ENCODE results near the gene PPP3R2. TPM values are rescaled to one million over a fixed set of nuclear protein-coding genes. Genes with fewer than 3 reads are reported as not detected.

The PPP3R2 gene
- not detected for total RNA-seq

GRCh38 chr9:101594796-101595195 is at the start of gene PPP3R2:
Gene PPP3R2 (minus strand): TSS chr9:101594969. CDS start chr9:101594921, 48 bp downstream.
- DNase-seq (no peak), ATAC-seq (no peak)
- Mint-ChIP-seq H3K4me1 (ENCODE audit: low read depth) (no peaks in the 10 kb centered on the region), H3K27me3 (ENCODE audit: low read depth) (no peaks in the 10 kb centered on the region), H3K36me3 (ENCODE audit: insufficient read depth) (no peaks in the 10 kb centered on the region), H3K4me3 (no peak within 1 kb of the TSS), H3K9me3 (no peaks in the 10 kb centered on the region)

DNA sequence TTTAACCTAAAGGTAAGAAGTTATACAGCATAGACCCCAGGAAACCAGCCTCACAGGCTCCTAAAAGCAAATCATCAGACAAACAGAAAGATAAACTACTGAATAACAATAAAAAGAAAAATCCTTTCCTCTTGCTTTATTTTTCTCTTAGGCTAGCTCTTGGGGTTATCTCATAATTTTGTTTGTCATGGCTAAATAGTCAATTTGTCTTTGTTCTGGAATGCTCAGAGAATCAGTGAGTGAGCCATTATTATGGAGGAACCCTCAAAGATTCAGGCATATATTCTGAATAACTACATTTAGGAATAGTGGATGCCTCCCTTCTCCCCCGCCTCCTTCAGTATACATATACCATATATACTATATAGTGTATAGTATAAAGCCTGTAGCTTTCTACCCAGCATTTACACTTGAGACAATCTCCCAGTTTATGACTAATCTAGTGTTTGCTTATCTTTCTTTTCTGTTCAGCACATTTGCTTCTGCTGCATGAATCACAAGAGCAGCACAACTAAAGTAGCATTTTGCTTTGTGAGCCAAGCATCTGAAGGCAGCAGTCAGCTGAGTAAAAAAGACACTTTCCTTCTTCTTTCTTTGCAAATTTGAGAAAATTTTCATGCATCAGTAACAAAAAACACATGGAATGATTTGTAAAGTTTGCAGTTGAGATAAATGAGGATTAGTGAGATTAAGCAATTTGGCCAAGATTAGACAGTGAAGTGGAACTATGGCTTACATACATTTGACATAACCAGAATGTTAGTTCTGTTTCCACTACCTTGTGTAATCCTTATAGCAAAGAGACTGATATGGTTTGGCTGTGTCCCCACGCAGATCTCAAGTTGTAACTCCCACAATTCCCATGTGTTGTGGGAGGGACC is 45.3 kb upstream of the PPP3R2 start:
- Mint-ChIP-seq H3K9me3 (no peaks in the 10 kb centered on the region), H3K27me3 (ENCODE audit: low read depth) (no peaks in the 10 kb centered on the region), H3K4me1 (ENCODE audit: low read depth) (no peaks in the 10 kb centered on the region), H3K4me3 (no peak overlapping the region), H3K36me3 (ENCODE audit: insufficient read depth) (no peaks in the 10 kb centered on the region)
- DNase-seq (no peak), ATAC-seq (no peak)

GRCh38 chr9:101639311-101639710 is 44.5 kb upstream of the PPP3R2 start:
- DNase-seq (no peak), ATAC-seq (no peak)
- no peaks in the 10 kb centered on the region for H3K9me3 Mint-ChIP-seq
- H3K4me1 Mint-ChIP-seq (ENCODE audit: low read depth) = no peaks in the 10 kb centered on the region
- no peaks in the 10 kb centered on the region for H3K27me3 Mint-ChIP-seq (ENCODE audit: low read depth)
- no peaks in the 10 kb centered on the region for H3K36me3 Mint-ChIP-seq (ENCODE audit: insufficient read depth)
- H3K4me3 Mint-ChIP-seq = no peak overlapping the region

- H3K9me3 Mint-ChIP-seq = no peaks in the 10 kb centered on the region
- ATAC-seq = no peak
- no peak for DNase-seq
Measured at GRCh38 chr9:101636247-101636646, 41.5 kb upstream of the PPP3R2 start.

DNA sequence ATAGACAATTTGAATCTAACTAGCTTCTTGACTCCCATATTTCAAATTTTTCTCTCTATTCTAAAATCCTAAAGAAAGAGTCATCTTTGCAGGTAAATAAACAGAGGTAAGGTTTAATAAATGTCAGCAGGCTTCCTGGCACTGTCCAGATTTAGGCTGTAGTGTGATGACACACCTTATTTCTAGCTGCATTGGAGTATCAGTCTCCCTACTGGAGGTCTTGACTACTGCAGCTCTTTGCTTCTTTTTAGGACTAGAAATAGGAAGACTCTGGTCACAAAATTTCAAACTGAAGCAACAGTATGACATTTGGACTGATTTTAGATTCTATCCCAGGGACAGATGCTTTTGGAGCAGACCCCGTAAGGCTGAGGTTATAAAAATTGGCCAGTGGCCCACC is 40.7 kb upstream of the PPP3R2 start:
- H3K4me1 Mint-ChIP-seq (ENCODE audit: low read depth) = no peaks in the 10 kb centered on the region
- H3K36me3 Mint-ChIP-seq (ENCODE audit: insufficient read depth) = no peaks in the 10 kb centered on the region
- H3K4me3 Mint-ChIP-seq = no peak overlapping the region
- no peaks in the 10 kb centered on the region for H3K27me3 Mint-ChIP-seq (ENCODE audit: low read depth)
- ATAC-seq = no peak
- no peaks in the 10 kb centered on the region for H3K9me3 Mint-ChIP-seq
- no peak for DNase-seq

More at GRCh38 chr9:101636247-101636646, 41.5 kb upstream of the PPP3R2 start:
- Mint-ChIP-seq H3K4me3 (no peak overlapping the region), H3K4me1 (ENCODE audit: low read depth) (no peaks in the 10 kb centered on the region), H3K27me3 (ENCODE audit: low read depth) (no peaks in the 10 kb centered on the region), H3K36me3 (ENCODE audit: insufficient read depth) (no peaks in the 10 kb centered on the region)

GRCh38 chr9:101634741-101635409 is 40.1 kb upstream of the PPP3R2 start:
- Mint-ChIP-seq H3K36me3 (ENCODE audit: insufficient read depth) (no peaks in the 10 kb centered on the region), H3K4me3 (no peak overlapping the region), H3K4me1 (ENCODE audit: low read depth) (no peaks in the 10 kb centered on the region), H3K9me3 (no peaks in the 10 kb centered on the region), H3K27me3 (ENCODE audit: low read depth) (no peaks in the 10 kb centered on the region)
- DNase-seq (no peak), ATAC-seq (no peak)

GRCh38 chr9:101632611-101633010 is 37.8 kb upstream of the PPP3R2 start:
- Mint-ChIP-seq H3K9me3 (no peaks in the 10 kb centered on the region), H3K4me3 (no peak overlapping the region), H3K27me3 (ENCODE audit: low read depth) (no peaks in the 10 kb centered on the region), H3K36me3 (ENCODE audit: insufficient read depth) (no peaks in the 10 kb centered on the region), H3K4me1 (ENCODE audit: low read depth) (no peaks in the 10 kb centered on the region)
- DNase-seq = no peak
- ATAC-seq = no peak

GRCh38 chr9:101631892-101632291 is 37.1 kb upstream of the PPP3R2 start:
- Mint-ChIP-seq H3K27me3 (ENCODE audit: low read depth) (no peaks in the 10 kb centered on the region), H3K4me3 (no peak overlapping the region), H3K36me3 (ENCODE audit: insufficient read depth) (no peaks in the 10 kb centered on the region), H3K4me1 (ENCODE audit: low read depth) (no peaks in the 10 kb centered on the region), H3K9me3 (no peaks in the 10 kb centered on the region)
- ATAC-seq = no peak
- no peak for DNase-seq

- ATAC-seq = no peak
- no peaks in the 10 kb centered on the region for H3K27me3 Mint-ChIP-seq (ENCODE audit: low read depth)
- H3K9me3 Mint-ChIP-seq = no peaks in the 10 kb centered on the region
- no peaks in the 10 kb centered on the region for H3K36me3 Mint-ChIP-seq (ENCODE audit: insufficient read depth)
- no peak overlapping the region for H3K4me3 Mint-ChIP-seq
- H3K4me1 Mint-ChIP-seq (ENCODE audit: low read depth) = peaks cover 5% of the 10 kb centered on the region
- DNase-seq = no peak
Measured at GRCh38 chr9:101629636-101630035, 34.9 kb upstream of the PPP3R2 start.

DNA sequence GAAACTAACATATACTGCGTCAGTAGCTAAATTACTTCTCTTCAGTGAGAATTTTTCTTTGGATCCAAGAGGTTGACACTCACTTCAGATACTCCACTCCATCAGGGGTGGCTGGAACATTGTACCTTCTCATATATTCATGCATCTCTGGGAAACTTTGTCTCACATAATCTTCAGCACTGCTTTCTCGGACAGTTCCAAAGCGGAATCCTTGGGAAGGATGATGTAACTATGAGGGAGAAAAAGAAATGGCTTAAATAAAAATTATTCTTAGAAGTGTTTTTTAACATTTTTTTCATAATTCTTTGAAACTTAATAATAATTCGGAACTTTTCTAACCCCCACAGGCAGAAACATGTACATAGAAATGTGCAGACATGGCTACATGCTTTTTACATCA is 33.4 kb upstream of the PPP3R2 start:
- Mint-ChIP-seq H3K27me3 (ENCODE audit: low read depth) (no peaks in the 10 kb centered on the region), H3K9me3 (peaks cover 3% of the 10 kb centered on the region), H3K4me3 (no peak overlapping the region), H3K4me1 (ENCODE audit: low read depth) (peaks cover 5% of the 10 kb centered on the region), H3K36me3 (ENCODE audit: insufficient read depth) (no peaks in the 10 kb centered on the region)
- ATAC-seq = no peak
- DNase-seq = no peak

GRCh38 chr9:101626295-101626694 is 31.5 kb upstream of the PPP3R2 start:
- Mint-ChIP-seq H3K9me3 (peaks cover 3% of the 10 kb centered on the region), H3K4me1 (ENCODE audit: low read depth) (peaks cover 5% of the 10 kb centered on the region), H3K36me3 (ENCODE audit: insufficient read depth) (no peaks in the 10 kb centered on the region), H3K4me3 (no peak overlapping the region), H3K27me3 (ENCODE audit: low read depth) (no peaks in the 10 kb centered on the region)
- ATAC-seq (no peak), DNase-seq (no peak)

- Mint-ChIP-seq H3K27me3 (ENCODE audit: low read depth) (no peaks in the 10 kb centered on the region), H3K4me3 (no peak overlapping the region), H3K4me1 (ENCODE audit: low read depth) (peaks cover 5% of the 10 kb centered on the region), H3K36me3 (ENCODE audit: insufficient read depth) (no peaks in the 10 kb centered on the region), H3K9me3 (peaks cover 3% of the 10 kb centered on the region)
- ATAC-seq (no peak), DNase-seq (no peak)
Measured at GRCh38 chr9:101625876-101626275, 31.1 kb upstream of the PPP3R2 start.

GRCh38 chr9:101620452-101620851 is 25.7 kb upstream of the PPP3R2 start:
- Mint-ChIP-seq H3K4me3 (no peak overlapping the region), H3K9me3 (peaks cover 6% of the 10 kb centered on the region), H3K27me3 (ENCODE audit: low read depth) (peaks cover 2% of the 10 kb centered on the region), H3K36me3 (ENCODE audit: insufficient read depth) (no peaks in the 10 kb centered on the region), H3K4me1 (ENCODE audit: low read depth) (no peaks in the 10 kb centered on the region)
- no peak for ATAC-seq
- no peak for DNase-seq

DNA sequence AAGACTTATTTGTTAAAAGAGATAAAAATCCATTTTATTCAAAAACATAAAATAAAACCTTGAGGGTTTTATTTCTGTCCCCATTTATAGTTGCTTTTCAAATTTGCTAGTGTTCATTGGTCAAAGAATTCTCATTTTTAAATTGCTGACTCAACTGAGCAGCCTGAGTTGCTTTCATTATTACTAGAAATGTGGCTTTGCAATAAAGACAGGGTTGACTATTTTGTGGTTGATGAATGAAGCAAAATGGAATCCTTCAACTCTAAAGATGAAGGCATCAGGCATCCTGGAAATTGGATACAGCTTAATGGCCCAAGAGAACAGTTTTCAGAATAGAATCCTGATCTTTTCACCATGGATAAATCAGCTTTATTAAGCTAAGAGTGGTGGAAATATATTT is 23.9 kb upstream of the PPP3R2 start:
- DNase-seq = no peak
- Mint-ChIP-seq H3K27me3 (ENCODE audit: low read depth) (peaks cover 2% of the 10 kb centered on the region), H3K4me3 (no peak overlapping the region), H3K9me3 (peaks cover 5% of the 10 kb centered on the region), H3K4me1 (ENCODE audit: low read depth) (no peaks in the 10 kb centered on the region), H3K36me3 (ENCODE audit: insufficient read depth) (no peaks in the 10 kb centered on the region)
- no peak for ATAC-seq

GRCh38 chr9:101605547-101605946 is 10.8 kb upstream of the PPP3R2 start:
- DNase-seq (no peak), ATAC-seq (no peak)
- no peaks in the 10 kb centered on the region for H3K9me3 Mint-ChIP-seq
- H3K4me3 Mint-ChIP-seq = no peak overlapping the region
- peaks cover 3% of the 10 kb centered on the region for H3K27me3 Mint-ChIP-seq (ENCODE audit: low read depth)
- no peaks in the 10 kb centered on the region for H3K36me3 Mint-ChIP-seq (ENCODE audit: insufficient read depth)
- H3K4me1 Mint-ChIP-seq (ENCODE audit: low read depth) = peaks cover 3% of the 10 kb centered on the region

All from activated T-cell treated with anti-CD3 and anti-CD28 coated beads, Interleukin-2, amount 50 U/mL, for 4 hours (primary cell).